ENCODE data around the gene CHURC1. TPM values are rescaled to one million over a fixed set of nuclear protein-coding genes. Genes with fewer than 3 reads are reported as not detected.

CHURC1 gene
- total RNA-seq, 1 donor from 2014 or later: 72.6 TPM

DNA sequence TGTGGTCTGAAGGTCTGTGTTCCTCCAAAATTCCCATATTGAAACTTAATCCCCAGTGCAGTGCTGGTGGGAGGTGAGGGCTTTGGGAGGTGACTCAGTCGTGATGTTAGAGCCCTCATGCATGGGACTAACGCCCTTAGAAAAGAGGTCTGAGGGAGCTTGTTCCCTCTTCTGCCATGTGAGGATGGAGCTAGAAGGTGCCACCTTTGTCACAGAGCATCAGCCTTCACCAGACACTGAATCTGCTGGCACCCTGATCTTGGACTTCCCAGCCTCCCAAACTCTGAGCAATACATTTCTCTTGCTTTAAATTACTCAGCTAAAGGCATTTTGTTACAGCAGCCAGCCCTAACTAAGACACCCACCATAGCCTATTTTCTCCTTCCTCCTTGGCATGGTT is 43.9 kb downstream of the CHURC1 start:
- Histone ChIP-seq H3K36me3 (no peaks in the 10 kb centered on the region), H3K4me3 (no peak overlapping the region), H3K4me1 (no peaks in the 10 kb centered on the region), H3K27ac (no peak overlapping the region), H3K9me3 (no peaks in the 10 kb centered on the region), H3K27me3 (ENCODE audit: low read depth) (no peaks in the 10 kb centered on the region)
- ATAC-seq: no peak
- DNase-seq: no peak
- TF ChIP-seq, protein P1, sequence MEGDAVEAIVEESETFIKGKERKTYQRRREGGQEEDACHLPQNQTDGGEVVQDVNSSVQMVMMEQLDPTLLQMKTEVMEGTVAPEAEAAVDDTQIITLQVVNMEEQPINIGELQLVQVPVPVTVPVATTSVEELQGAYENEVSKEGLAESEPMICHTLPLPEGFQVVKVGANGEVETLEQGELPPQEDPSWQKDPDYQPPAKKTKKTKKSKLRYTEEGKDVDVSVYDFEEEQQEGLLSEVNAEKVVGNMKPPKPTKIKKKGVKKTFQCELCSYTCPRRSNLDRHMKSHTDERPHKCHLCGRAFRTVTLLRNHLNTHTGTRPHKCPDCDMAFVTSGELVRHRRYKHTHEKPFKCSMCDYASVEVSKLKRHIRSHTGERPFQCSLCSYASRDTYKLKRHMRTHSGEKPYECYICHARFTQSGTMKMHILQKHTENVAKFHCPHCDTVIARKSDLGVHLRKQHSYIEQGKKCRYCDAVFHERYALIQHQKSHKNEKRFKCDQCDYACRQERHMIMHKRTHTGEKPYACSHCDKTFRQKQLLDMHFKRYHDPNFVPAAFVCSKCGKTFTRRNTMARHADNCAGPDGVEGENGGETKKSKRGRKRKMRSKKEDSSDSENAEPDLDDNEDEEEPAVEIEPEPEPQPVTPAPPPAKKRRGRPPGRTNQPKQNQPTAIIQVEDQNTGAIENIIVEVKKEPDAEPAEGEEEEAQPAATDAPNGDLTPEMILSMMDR (IDR thresholded peaks at IDR 0.05): no peak
- intact Hi-C loops (cut with DNase I): no loop called here

DNA sequence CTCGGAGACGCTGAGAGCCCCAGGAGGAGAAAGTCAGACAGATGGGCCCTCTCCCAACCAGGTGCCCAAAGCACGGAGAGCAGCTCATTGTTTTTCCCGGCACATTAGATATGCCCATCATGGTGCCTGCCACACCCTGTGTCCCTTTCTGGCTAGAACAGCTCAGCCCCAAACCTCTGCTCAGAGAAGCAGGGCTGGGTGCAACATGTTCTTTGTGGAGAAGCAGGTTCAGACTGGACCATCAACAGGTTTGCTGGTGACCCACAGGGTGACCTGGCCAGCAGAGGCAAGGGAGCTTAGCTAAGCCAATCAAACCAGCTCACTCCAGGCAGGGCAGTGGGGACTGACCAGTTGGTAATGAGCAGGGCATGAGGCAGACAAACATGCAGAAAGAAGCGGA is 44.5 kb downstream of the CHURC1 start:
- TF ChIP-seq, protein P1 (IDR thresholded peaks at IDR 0.05): no peak
- intact Hi-C loops (cut with DNase I): no loop called here
- ATAC-seq (no peak), DNase-seq (no peak)
- no peak overlapping the region for H3K27ac ChIP-seq
- H3K27me3 ChIP-seq (ENCODE audit: low read depth): no peaks in the 10 kb centered on the region
- H3K9me3 ChIP-seq: no peaks in the 10 kb centered on the region
- no peaks in the 10 kb centered on the region for H3K36me3 ChIP-seq
- H3K4me3 ChIP-seq: no peak overlapping the region
- no peaks in the 10 kb centered on the region for H3K4me1 ChIP-seq

DNA sequence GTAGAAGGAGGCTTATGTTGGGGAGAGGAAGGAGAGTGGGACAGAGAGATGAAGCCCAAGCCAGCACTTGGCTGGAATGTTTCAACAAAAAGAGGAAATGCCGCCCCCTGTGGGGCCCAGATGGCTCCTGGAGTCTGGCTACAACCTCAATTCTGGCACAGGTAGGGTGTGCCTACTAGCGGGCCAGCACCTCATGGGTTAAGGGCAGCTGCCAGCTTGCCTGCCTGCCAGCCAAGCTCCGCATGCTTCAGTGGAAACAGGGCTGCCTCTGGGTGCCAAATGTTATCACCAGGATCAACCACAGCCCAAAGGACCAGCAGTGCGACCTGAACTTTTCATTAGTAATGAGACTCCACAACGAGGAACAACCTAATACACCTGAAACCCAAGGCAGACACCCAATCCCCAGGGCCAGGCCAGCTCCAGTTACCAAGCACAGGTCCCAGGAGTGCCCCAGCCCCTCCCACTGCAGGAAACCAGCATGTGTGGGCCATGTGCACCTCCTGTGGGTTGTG is 46.6 kb downstream of the CHURC1 start:
- no peaks in the 10 kb centered on the region for H3K36me3 ChIP-seq
- H3K4me3 ChIP-seq: no peak overlapping the region
- intact Hi-C loops (cut with DNase I): no loop called here
- H3K27ac ChIP-seq: no peak overlapping the region
- TF ChIP-seq, protein P1 (IDR thresholded peaks at IDR 0.05): no peak
- DNase-seq (no peak), ATAC-seq (no peak)
- H3K4me1 ChIP-seq: no peaks in the 10 kb centered on the region
- H3K27me3 ChIP-seq (ENCODE audit: low read depth): no peaks in the 10 kb centered on the region
- no peaks in the 10 kb centered on the region for H3K9me3 ChIP-seq

DNA sequence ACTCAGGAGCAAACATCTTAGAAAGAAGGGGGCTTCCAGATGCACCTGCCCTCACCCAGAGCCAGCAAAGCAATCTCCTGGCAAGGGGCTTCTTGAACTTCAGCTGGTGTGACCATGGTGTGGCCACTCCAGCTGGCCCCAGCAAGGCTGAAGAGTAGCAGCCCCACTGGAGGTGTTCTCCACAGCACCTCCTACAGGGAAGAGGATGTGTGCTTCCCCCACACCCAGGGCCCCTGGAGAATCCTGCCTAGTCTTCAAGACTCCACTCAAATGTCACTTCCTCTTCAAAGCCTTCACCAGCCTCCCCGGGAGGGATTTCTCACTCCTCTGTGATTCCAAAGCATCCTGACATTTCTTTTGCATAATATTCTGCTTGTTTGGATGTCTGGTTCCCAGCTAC is 49.4 kb downstream of the CHURC1 start:
- no peaks in the 10 kb centered on the region for H3K9me3 ChIP-seq
- no peak overlapping the region for H3K27ac ChIP-seq
- TF ChIP-seq, protein P1 (IDR thresholded peaks at IDR 0.05): no peak
- no peak overlapping the region for H3K4me3 ChIP-seq
- no peaks in the 10 kb centered on the region for H3K4me1 ChIP-seq
- H3K36me3 ChIP-seq: no peaks in the 10 kb centered on the region
- intact Hi-C loops (cut with DNase I): no loop called here
- H3K27me3 ChIP-seq (ENCODE audit: low read depth): no peaks in the 10 kb centered on the region
- ATAC-seq (no peak), DNase-seq (no peak)

GRCh38 chr14:64965356-64966000 is 51.2 kb downstream of the CHURC1 start:
- ATAC-seq (no peak), DNase-seq (no peak)
- no peaks in the 10 kb centered on the region for H3K27me3 ChIP-seq (ENCODE audit: low read depth)
- H3K36me3 ChIP-seq: no peaks in the 10 kb centered on the region
- no peak overlapping the region for H3K27ac ChIP-seq
- H3K4me3 ChIP-seq: no peak overlapping the region
- no peaks in the 10 kb centered on the region for H3K4me1 ChIP-seq
- no peaks in the 10 kb centered on the region for H3K9me3 ChIP-seq
- intact Hi-C loops (cut with DNase I): no loop called here
- TF ChIP-seq, protein P1 (IDR thresholded peaks at IDR 0.05): no peak
